Vagina (tissue), 2 donors: ENCODE results near the gene AKAP7.

ENCODE experiments used
- POLR2A ChIP-seq, 2 donors: fragments of 450-650 bp; IDR thresholded peaks; one replicate each; pipeline ENCODE4 v1.6.1; 2017; ENCODE audit warnings: antibody characterized with exemption in 2 of 2, mild to moderate bottlenecking in 2 of 2, moderate library complexity in 2 of 2
- POLR2AphosphoS5 ChIP-seq, 2 donors: sonication (generic); formaldehyde crosslinking; IDR thresholded peaks; one replicate each; pipeline ENCODE4 v1.9.0; 2017; ENCODE audit warnings: antibody characterized with exemption in 2 of 2, mild to moderate bottlenecking in 2 of 2, low read depth in 1 of 2; ENCODE audit not compliant: insufficient read depth in 1 of 2
- TF ChIP-seq, protein P1 (sequence below), 3 experiments: fragments of 450-650 bp in 2 of 3; fragments of 200-600 bp in 1 of 3; sonication (generic) in 1 of 3; IDR thresholded peaks; one replicate each; pipeline ENCODE4 v1.5.1; 2017 to 2019; ENCODE audit warnings: antibody characterized with exemption in 3 of 3, mild to moderate bottlenecking in 2 of 3, moderate library complexity in 2 of 3

GRCh38 chr6:131212024-131212423 lies 76.8 kb downstream of the AKAP7 start:
- TF ChIP-seq, protein P1, sequence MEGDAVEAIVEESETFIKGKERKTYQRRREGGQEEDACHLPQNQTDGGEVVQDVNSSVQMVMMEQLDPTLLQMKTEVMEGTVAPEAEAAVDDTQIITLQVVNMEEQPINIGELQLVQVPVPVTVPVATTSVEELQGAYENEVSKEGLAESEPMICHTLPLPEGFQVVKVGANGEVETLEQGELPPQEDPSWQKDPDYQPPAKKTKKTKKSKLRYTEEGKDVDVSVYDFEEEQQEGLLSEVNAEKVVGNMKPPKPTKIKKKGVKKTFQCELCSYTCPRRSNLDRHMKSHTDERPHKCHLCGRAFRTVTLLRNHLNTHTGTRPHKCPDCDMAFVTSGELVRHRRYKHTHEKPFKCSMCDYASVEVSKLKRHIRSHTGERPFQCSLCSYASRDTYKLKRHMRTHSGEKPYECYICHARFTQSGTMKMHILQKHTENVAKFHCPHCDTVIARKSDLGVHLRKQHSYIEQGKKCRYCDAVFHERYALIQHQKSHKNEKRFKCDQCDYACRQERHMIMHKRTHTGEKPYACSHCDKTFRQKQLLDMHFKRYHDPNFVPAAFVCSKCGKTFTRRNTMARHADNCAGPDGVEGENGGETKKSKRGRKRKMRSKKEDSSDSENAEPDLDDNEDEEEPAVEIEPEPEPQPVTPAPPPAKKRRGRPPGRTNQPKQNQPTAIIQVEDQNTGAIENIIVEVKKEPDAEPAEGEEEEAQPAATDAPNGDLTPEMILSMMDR (IDR thresholded peaks at IDR 0.05): no peak
- TF ChIP-seq POLR2A (IDR thresholded peaks at IDR 0.05) (no peak), POLR2AphosphoS5 (IDR thresholded peaks at IDR 0.05; ENCODE audit: insufficient read depth in 1 of 2, low read depth in 1 of 2) (no peak)
